ENCODE data around the gene ADGRE1. TPM values are rescaled to one million over a fixed set of nuclear protein-coding genes. Genes with fewer than 3 reads are reported as not detected.

Gene ADGRE1
- total RNA-seq, 1 donor from 2014 or later = not detected

DNA sequence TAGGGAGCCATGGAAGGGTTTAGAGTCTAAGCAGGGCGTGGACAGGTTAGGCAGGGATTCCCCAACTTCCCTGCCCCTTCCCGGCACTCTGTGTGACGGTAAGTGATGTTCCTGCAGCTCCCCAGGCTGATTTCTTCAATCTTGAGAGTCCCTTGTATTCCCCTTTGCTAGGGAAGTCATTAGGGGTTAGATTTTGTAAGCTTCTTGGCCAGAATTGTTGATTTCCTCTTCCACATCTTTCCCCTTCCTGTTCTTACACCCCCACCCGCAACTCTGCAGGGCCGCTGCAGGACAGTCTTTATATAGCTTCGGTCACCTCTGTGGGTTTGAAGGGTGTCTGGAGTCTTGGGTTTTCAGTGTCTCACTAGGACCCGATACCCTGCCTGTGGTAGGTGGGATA, 10.6 kb upstream of the ADGRE1 start:
- TF ChIP-seq, protein P1, sequence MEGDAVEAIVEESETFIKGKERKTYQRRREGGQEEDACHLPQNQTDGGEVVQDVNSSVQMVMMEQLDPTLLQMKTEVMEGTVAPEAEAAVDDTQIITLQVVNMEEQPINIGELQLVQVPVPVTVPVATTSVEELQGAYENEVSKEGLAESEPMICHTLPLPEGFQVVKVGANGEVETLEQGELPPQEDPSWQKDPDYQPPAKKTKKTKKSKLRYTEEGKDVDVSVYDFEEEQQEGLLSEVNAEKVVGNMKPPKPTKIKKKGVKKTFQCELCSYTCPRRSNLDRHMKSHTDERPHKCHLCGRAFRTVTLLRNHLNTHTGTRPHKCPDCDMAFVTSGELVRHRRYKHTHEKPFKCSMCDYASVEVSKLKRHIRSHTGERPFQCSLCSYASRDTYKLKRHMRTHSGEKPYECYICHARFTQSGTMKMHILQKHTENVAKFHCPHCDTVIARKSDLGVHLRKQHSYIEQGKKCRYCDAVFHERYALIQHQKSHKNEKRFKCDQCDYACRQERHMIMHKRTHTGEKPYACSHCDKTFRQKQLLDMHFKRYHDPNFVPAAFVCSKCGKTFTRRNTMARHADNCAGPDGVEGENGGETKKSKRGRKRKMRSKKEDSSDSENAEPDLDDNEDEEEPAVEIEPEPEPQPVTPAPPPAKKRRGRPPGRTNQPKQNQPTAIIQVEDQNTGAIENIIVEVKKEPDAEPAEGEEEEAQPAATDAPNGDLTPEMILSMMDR (IDR thresholded peaks at IDR 0.05; ENCODE audit: unreplicated experiment) = no peak
- H3K4me3 Mint-ChIP-seq (ENCODE audit: unreplicated experiment) = no peak overlapping the region
- DNase-seq (ENCODE audit: low spot score) = no peak
- peaks cover 10% of the 10 kb centered on the region for H3K27me3 Mint-ChIP-seq (ENCODE audit: unreplicated experiment)
- H3K36me3 Mint-ChIP-seq (ENCODE audit: low read depth, unreplicated experiment) = peaks cover 21% of the 10 kb centered on the region
- peaks cover 56% of the 10 kb centered on the region for H3K9me3 Mint-ChIP-seq (ENCODE audit: unreplicated experiment)
- H3K27ac Mint-ChIP-seq (ENCODE audit: unreplicated experiment) = no peak overlapping the region
- no peaks in the 10 kb centered on the region for H3K4me1 Mint-ChIP-seq (ENCODE audit: unreplicated experiment)

DNA sequence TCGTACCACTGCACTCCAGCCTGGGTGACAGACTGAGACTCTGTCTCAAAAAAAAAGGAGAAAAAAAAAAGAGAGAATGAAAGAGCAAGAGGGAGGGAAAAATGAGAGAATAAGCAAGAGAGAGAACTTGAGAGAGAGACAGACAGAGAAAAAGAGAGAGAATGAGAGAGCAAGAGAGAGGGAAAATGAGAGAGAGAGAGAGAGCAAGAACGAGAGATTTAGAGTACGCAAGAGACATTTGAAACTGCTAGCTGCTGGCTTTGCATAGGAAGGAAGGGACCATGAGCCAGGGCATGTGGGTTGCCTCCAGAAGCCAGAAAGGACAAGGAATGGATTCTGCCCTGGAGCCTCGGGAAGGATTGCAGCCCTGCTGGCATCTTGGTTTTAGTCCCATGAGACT, 9.6 kb upstream of the ADGRE1 start:
- H3K27ac Mint-ChIP-seq (ENCODE audit: unreplicated experiment) = no peak overlapping the region
- H3K4me3 Mint-ChIP-seq (ENCODE audit: unreplicated experiment) = no peak overlapping the region
- H3K4me1 Mint-ChIP-seq (ENCODE audit: unreplicated experiment) = no peaks in the 10 kb centered on the region
- H3K27me3 Mint-ChIP-seq (ENCODE audit: unreplicated experiment) = peaks cover 10% of the 10 kb centered on the region
- H3K36me3 Mint-ChIP-seq (ENCODE audit: low read depth, unreplicated experiment) = peaks cover 21% of the 10 kb centered on the region
- TF ChIP-seq, protein P1 (IDR thresholded peaks at IDR 0.05; ENCODE audit: unreplicated experiment) = no peak
- H3K9me3 Mint-ChIP-seq (ENCODE audit: unreplicated experiment) = peaks cover 55% of the 10 kb centered on the region
- DNase-seq (ENCODE audit: low spot score) = no peak

DNA sequence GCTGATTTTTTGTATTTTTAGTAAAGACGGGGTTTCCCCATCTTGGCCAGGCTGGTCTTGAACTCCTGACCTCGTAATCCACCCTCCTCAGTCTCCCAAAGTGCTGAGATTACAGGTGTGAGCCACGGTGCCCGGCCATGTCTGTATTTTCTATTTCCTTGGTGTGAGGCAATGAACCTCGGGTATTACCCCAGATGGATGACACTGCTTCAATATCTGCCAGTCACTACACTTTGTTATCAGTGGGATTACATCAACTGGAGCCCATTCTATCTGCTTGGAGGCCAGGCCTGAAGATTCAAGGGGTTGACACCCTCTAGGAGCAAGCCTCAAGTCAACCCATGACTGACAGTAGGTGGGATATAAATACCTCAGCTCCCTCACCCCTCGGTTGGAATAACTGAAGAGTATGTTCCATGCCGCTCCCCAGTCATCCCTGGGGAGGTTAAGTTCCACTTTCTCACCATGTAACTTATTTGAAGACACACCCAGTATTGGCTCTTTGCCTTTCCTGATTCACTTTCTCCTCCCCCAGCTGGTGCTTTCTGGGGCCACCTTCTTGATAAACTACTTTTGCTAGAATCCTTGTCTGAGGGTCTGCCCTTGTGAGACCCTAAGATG, 992 bp upstream of the ADGRE1 start:
- DNase-seq (ENCODE audit: low spot score) = no peak
- no peak overlapping the region for H3K27ac Mint-ChIP-seq (ENCODE audit: unreplicated experiment)
- TF ChIP-seq, protein P1 (IDR thresholded peaks at IDR 0.05; ENCODE audit: unreplicated experiment) = no peak
- peaks cover 33% of the 10 kb centered on the region for H3K9me3 Mint-ChIP-seq (ENCODE audit: unreplicated experiment)
- peaks cover 9% of the 10 kb centered on the region for H3K36me3 Mint-ChIP-seq (ENCODE audit: low read depth, unreplicated experiment)
- H3K27me3 Mint-ChIP-seq (ENCODE audit: unreplicated experiment) = peaks cover 1% of the 10 kb centered on the region
- no peaks in the 10 kb centered on the region for H3K4me1 Mint-ChIP-seq (ENCODE audit: unreplicated experiment)
- no peak overlapping the region for H3K4me3 Mint-ChIP-seq (ENCODE audit: unreplicated experiment)

DNA sequence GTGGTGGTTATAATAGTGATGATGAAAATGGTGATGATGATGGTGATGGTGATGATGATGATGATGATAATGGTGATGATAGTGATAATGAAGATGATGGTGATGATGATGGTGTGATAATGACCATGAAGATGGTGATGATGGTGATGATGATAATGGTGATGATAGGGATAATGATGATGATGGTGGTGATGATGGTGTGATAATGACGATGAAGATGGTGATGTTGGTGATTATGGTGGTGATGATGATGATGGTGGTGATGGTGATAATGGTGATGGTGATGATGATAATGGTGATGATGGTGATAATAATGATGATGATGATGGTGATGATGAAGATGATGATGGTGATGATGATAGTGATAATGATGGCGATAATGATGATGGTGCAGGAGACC, 1.6 kb downstream of the ADGRE1 start:
- Mint-ChIP-seq H3K27ac (ENCODE audit: unreplicated experiment) (no peak overlapping the region), H3K36me3 (ENCODE audit: low read depth, unreplicated experiment) (peaks cover 9% of the 10 kb centered on the region), H3K4me1 (ENCODE audit: unreplicated experiment) (no peaks in the 10 kb centered on the region), H3K4me3 (ENCODE audit: unreplicated experiment) (no peak overlapping the region), H3K27me3 (ENCODE audit: unreplicated experiment) (peaks cover 1% of the 10 kb centered on the region), H3K9me3 (ENCODE audit: unreplicated experiment) (peaks cover 41% of the 10 kb centered on the region)
- TF ChIP-seq, protein P1 (IDR thresholded peaks at IDR 0.05; ENCODE audit: unreplicated experiment) = no peak
- DNase-seq (ENCODE audit: low spot score) = no peak

DNA sequence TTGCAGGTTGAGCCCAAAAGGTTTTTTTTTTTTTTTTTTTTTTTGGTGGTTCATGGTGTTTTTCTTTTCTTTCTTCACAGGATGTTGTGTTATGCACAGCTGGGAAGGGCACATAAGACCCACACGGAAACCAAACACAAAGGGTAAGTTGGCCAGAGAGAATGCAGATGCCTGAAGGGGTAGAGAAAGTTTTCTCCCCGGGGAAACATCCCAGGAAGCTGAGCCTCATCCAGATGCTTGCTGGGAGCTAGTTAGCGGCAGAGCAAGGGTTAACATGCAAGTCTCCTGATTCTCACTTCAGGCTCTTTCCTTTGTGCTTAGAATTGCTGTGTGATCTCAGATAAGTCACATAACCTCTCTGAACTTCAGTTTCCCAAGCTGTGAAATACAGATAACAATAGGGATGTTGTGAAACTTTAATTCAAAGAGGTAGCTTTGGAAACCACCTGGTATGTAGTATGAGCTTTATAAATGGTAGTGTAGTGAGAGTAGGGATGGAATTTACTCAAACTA, 3.1 kb downstream of the ADGRE1 start:
- Mint-ChIP-seq H3K36me3 (ENCODE audit: low read depth, unreplicated experiment) (peaks cover 9% of the 10 kb centered on the region), H3K27ac (ENCODE audit: unreplicated experiment) (no peak overlapping the region), H3K4me1 (ENCODE audit: unreplicated experiment) (no peaks in the 10 kb centered on the region), H3K9me3 (ENCODE audit: unreplicated experiment) (peaks cover 55% of the 10 kb centered on the region), H3K4me3 (ENCODE audit: unreplicated experiment) (no peak overlapping the region), H3K27me3 (ENCODE audit: unreplicated experiment) (peaks cover 1% of the 10 kb centered on the region)
- TF ChIP-seq, protein P1 (IDR thresholded peaks at IDR 0.05; ENCODE audit: unreplicated experiment) = no peak
- DNase-seq (ENCODE audit: low spot score) = no peak
